ENCODE data around the gene PACS2.

The PACS2 gene

DNA sequence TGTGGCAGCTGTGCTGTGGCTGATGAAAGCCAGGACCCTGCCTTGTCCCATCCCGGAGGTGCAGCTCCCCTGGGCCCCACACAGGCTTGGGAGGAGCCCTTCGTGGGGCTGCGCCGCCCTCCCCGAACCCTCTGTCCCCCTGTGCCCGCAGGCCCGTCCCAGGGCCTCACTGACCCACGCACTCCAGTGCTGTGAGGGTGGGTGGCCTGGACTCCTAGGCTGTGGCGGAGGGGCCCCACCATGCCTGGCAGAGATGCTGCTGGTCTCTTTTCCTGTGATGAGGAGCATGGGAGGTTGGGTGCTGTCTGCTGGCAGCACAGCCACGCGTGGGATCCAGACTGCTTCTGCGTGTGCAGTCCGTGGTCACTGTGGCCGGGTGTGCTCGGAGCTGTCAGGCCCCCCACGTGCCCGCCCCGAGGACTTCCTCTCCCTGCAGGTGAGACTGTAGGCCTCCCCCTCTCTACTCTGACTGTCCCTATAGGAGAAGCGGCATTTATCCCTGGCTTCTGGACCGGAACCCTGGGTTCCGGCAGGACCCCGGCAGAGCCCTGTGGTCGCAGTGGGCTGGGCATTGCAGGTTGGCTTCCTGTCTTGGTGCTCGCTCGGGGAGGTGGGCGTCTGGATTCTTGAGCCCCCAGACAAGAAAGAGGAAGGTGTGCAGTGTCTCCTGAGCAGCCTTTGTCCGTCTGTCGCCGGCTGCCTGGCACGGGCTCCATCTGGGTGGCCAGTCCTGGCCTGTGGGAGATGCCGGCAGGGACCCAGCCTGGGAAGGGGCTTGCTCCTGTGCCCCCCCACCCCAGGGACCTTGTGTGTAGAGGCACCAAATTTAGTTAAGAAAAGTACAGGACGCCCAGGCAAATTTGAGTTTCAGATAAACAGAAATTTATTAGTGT, 107.4 kb downstream of the PACS2 start:
- TF ChIP-seq, protein P1, sequence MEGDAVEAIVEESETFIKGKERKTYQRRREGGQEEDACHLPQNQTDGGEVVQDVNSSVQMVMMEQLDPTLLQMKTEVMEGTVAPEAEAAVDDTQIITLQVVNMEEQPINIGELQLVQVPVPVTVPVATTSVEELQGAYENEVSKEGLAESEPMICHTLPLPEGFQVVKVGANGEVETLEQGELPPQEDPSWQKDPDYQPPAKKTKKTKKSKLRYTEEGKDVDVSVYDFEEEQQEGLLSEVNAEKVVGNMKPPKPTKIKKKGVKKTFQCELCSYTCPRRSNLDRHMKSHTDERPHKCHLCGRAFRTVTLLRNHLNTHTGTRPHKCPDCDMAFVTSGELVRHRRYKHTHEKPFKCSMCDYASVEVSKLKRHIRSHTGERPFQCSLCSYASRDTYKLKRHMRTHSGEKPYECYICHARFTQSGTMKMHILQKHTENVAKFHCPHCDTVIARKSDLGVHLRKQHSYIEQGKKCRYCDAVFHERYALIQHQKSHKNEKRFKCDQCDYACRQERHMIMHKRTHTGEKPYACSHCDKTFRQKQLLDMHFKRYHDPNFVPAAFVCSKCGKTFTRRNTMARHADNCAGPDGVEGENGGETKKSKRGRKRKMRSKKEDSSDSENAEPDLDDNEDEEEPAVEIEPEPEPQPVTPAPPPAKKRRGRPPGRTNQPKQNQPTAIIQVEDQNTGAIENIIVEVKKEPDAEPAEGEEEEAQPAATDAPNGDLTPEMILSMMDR (IDR thresholded peaks at IDR 0.05; ENCODE audit: borderline replicate concordance, insufficient read depth, low read depth, low read length): no peak
- H3K4me3 ChIP-seq (ENCODE audit: low read depth, low read length): peak overlapping the region; percentile 94

DNA sequence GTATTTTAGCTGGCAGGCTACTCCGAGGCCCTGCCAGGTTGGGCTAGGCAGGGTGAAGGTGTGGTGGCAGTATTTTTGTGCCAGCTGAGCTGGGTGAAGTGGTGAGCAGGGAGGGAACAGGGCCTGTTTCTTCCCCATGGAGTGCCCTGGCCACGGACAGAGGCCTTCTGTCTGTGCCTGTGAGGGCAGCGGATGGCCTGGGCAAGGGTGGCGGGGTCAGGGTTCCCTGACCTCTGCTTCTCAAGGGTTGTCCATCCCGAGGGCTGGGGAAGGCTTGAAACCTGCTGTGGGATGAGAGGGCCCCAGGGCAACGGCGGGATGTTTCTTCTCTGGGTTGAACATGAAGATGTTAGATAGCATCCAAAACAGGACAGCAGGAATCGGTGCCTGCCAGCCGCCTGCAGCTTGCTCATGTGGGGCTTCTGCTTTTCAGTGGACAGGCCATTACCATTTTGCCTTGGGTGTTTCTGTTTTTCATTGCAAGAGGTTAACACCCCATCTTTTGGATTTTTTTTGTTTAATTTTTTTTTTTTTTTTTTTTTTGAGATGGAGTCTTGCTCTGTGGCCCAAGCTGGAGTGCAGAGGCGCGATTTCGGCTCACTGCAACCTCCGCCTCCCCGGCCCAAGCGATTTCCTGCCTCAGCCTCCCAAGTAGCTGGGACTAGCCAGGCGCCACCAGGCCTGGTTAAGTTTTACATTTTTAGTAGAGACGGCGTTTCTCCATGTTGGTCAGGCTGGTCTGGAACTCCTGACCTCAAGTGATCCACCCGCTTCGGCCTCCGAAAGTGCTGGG, 108.3 kb downstream of the PACS2 start:
- TF ChIP-seq, protein P1 (IDR thresholded peaks at IDR 0.05; ENCODE audit: borderline replicate concordance, insufficient read depth, low read depth, low read length): no peak
- H3K4me3 ChIP-seq (ENCODE audit: low read depth, low read length): no peak overlapping the region

DNA sequence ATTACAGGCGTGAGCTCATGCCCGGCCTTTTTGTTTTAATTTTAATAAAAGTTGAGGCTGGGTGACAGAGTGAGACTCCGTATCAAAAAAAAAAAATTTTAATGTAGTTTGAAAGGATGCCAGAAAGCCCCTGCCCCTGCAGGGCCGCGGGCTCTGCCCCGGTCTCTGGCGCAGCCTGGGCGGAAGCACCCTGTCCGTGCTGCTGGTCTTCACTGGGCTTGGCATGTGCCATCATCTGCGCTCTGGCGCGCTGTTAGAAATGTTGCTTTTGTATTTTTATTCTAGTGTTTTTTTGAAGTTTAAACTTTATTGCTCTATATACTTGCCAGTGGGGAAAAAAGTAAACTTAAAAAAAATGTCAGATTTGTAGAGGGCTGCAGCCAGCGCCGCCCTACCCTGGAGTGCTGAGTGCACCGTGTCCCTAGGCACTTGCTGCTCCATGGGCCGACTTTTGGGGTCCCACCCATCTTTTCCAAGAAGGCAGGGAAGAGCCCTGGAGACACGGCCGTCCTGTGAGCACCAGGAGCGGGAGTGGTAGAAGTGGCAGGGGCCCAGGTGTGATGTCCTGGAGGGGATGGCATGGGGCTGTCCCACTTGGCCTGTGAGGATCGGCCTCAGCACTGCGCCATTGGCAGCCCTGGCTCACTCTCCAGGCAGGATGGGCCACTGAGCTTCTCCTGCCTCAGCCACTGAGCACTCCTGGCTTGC, 109.1 kb downstream of the PACS2 start:
- TF ChIP-seq, protein P1 (IDR thresholded peaks at IDR 0.05; ENCODE audit: borderline replicate concordance, insufficient read depth, low read depth, low read length): no peak
- no peak overlapping the region for H3K4me3 ChIP-seq (ENCODE audit: low read depth, low read length)

DNA sequence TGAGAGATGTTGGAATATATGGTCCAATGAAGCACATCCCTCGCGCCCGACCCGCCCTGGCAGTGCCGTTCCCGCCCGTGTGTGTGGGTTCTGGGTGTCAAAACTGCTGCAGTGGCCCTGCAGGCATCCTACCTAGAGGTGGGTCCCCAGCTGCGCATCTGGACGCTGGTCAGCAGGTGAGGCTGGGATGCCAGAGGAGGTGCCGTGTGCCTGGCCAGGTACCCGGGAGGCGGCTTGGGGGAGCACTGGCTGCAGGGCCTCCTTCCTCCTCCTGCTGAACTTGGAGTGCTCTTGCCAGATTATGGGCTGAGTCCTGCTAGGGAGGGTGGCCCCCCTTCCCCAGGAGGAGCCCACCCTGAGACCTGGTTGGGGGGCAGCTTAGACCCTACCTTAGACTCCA, 110.3 kb downstream of the PACS2 start:
- H3K4me3 ChIP-seq (ENCODE audit: low read depth, low read length): no peak overlapping the region
- TF ChIP-seq, protein P1 (IDR thresholded peaks at IDR 0.05; ENCODE audit: borderline replicate concordance, insufficient read depth, low read depth, low read length): no peak

DNA sequence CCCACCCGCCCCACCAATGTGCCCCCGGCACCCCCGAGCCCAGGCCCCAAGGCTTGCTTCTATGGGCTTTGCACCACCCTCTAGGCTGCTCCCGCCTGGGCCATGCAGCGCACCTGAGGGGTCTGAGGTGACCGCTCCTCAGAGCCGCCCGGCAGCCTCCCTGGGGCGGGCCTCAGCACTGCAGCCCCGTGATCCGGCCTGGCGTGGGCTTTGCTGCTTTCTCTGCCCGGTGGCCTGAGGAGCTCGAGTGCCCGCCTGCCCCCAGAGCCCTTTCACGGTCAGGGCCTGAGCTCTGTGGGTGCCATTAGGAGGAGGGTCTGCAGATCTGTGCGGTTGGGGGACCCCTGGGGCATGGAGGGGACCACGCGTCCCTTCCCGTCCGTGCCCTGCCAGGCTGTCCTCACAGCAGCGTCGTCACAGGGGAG, 111.3 kb downstream of the PACS2 start:
- TF ChIP-seq, protein P1 (IDR thresholded peaks at IDR 0.05; ENCODE audit: borderline replicate concordance, insufficient read depth, low read depth, low read length): no peak
- H3K4me3 ChIP-seq (ENCODE audit: low read depth, low read length): no peak overlapping the region

DNA sequence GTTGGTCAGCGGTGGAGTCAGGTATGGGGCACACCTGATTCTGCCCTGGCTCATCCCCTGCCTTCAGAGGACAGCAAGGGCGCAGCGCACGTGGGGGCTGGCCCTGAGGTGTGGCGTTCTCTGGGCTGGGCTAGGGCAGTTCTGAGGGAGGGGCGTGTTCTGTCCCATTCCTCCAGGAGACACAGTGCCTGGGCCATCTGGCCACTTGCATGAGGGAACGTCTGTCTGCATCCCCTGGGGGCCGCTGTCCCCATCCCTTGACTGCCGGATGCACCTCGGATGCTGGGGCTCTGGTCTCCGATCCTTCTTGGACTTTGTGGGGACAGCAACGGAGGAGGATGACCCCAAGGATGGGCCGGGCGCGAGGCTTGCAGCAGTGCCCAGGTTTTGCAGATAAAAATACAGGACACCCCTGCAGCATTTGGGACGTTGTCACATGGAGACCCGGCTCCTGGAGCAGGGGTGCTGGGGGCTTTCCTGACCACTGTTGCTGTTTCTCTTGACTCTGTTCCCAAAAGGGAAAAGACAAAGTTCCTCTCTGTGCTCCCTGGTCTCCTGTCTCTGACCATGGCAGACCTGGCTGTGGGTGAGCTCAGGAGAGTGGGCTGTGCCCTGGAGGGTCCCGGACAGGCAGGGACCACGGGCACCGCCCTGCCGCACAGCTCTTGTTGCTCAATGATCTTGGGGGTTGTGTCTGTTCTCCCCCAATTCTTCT, 112.0 kb downstream of the PACS2 start:
- H3K4me3 ChIP-seq (ENCODE audit: low read depth, low read length): no peak overlapping the region
- TF ChIP-seq, protein P1 (IDR thresholded peaks at IDR 0.05; ENCODE audit: borderline replicate concordance, insufficient read depth, low read depth, low read length): no peak
